Ramos (cell line): ENCODE measurements around the gene ASB16.
"Not testable (repeated sequence)": the region's sequence is repeated elsewhere in the genome, so short reads cannot be mapped to it uniquely, and the experiment has no call there.

Source experiments
- in situ Hi-C: fragments of 300-500 bp; cut with MboI; formaldehyde crosslinking; loops from one replicate; pipeline ENCODE4 v1.14.3; 2022; ENCODE audit warnings: low sequenced_read_pairs; ENCODE audit not compliant: unreplicated experiment

Gene ASB16

DNA sequence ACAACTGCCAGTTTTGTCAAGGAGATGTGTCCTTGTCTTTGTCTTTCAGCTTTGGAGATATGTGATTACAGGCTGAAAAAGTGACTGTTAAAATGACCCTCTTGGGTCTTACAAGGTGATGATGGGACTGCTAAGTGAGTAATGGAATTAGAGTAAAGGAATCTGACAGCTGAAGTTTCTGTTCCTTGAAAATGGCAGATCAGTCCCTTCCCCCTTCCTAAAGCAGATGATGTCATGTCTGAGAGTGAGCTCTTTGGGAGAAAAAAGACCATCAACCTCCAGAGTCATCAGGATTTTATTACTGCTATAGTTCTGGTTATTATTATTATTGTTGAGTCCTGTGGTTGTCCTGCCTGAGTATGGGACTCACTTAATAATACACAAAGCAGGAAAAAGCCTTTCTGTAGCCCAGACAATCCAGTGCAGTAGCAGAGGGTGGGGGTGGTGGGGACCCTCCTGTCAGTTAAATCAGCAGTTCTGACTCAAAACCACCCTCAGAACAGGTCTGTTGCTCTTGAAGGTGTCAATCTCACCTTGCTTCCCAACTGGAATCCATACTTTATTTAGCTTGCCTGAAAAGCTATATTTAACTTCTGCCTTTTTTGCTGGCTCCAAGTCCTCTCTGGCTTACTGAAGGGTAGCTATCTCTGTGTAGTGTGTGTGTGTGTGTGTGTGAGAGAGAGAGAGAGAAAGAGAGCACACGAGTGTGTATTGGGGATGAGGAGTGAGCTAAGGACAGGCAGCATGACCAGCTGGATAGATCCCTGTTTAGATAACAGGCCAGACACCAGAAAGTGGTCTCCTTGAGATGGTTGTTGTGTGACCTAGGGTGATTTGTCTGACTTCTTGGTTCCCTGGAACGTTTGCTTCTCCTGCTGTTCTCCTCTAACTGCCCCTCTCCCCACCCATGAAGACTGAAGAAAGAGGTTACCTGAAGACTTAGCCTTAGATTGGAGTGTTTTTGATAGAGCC lies 23.8 kb upstream of the ASB16 start:
- in situ Hi-C loops = no loop called here

DNA sequence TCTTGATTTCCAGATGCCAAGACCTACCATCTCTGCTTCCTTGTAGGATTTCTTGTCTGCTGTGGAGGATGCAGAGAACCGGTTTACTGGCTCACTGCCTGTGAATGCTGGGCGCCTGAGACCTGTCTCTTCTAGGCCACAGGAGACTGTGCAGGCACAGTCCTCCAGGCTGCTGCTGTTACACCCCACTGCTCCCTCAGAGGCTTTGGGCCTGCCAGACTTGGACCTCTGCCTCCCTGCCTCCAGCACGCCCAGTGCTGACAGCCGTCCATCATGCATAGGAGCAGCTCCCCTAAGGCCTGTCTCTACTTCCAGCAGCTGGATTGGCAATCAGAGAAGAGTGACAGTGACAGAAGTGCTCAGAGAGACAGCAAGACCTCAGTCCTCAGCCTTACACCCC lies 22.7 kb upstream of the ASB16 start:
- in situ Hi-C loops = no loop called here

DNA sequence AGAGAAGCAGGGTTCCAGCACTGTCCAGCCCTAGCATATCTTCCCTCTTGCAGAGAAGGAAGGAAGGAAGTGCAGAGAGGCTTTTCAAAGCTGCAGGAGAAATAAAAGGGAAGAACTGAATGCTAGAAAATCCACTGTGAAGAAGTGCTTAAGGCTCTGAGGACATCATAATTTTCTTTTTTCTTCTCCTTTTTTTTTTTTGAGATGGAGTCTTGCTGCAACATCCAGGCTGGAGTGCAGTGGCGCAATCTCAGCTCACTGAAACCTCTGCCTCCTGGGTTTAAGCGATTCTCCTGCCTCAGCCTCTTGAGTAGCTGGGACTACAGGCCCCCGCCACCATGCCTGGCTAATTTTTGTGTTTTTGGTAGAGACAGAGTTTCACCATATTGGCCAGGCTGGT lies 21.4 kb upstream of the ASB16 start:
- in situ Hi-C loops = not testable (repeated sequence)

DNA sequence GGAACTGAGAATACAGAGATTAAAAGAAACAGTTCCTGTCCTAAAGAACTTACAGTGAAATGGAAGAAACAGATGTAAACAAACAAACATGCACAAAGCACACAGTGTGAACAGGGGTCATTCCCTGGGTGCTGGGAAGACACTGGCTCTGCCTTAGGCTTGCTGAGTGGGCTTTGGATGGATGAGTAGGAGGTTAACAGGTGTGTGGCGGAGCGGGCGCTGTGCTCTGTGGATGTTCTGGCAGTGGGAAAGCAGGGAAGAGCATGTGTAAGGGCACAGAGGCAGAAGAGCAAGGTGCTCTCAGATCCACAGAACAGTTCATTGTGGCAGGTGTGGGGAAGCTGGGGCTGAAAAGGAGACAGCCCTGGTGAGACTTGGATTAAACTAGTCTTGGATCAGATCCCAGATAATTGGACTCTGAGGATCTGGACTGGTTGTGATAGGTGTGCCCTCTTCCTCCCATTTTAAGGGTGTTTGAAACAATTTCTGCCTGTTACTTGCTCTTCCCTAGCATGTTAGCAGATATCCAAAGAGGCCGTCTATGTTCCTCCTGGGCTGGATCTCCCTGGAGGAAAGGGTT lies 20.7 kb upstream of the ASB16 start:
- in situ Hi-C loops = no loop called here

DNA sequence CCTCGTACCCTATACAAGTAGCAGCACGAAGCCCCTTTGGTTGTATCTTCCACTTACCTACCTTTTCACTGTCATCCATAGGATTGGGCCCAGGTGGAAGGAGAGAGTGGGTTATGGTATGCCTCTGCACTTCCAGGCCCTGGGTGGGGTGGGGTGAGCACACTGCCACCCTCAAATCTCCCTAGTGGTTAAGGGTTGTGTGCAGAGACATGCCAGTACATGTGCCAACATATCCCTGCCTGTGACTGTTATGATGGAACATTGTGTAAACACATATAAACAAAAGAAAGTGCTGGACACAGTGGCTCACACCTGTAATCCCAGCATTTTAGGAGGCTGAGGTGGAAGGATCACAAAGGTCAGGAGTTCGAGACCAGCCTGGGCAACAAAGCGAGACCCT lies 17.6 kb upstream of the ASB16 start:
- in situ Hi-C loops = no loop called here

DNA sequence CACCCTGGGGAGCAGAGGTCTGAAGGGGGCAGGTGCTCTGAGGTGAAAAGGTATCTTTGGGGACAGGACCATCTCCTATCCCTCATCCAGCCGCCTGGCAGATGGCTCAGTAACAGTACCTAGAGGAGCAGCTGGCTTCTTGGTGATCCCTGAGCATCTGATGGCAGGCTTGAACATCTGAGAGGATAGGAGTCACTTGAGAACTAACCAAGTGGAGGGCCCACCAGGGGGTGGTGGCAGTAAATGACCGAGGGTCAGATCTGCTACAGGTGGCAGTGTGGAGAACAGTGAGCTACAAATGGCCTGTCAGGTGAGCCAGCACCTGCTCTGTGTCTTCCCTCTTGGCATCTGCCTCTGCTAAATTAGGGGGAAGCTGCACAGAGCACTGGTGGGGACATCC lies 15.0 kb upstream of the ASB16 start:
- in situ Hi-C loops = no loop called here

DNA sequence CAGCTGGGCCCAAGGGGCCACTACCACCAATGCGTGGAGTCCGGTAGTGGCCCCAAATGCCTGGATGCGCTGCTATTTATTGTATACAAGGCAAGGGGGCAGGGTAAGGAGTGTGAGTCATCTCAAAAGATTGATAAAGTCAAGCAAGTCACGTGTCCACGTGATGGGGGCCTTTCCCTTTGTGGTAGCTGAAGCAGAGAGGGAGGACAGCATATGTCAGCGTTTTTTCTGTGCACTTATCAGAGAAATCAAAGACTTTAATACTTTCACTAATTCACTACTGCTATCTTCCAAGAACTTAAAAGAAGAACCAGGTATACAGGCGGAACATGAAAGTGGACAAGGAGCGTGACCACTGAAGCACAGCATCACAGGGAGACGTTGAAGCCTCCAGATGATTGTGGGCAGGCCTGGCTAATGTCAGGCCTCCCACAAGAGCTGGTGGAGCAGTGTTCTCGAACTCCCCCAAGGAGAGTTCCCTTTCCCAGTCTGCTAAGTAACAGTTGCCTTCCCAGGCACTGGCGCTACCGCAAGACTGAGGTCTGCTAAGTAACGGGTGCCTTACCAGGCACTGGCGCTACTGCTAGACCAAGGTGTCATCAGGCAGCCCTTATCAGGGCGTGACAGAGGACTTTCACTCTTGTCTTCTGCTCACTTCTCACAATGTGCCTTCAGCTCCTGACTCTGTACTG lies 10.8 kb upstream of the ASB16 start:
- in situ Hi-C loops = no loop called here

DNA sequence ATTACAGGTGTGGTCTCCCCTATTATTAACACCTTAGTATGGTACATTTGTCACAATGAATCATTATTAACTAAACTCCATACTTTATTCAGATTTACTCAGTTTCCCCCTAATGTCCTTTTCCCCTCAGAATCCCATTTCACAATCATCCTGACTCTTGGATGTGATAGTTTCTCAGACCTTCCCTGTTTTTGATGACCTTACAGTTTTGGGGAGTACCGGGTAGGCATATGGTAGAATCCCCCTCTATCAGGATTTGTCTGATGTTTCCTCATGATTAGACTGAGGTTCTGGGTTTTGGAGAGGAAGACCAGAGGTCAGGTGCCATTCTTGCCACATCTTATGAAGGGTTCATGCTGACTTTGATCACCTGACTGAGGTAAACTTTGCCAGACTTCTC lies 6.0 kb upstream of the ASB16 start:
- in situ Hi-C loops = no loop called here

DNA sequence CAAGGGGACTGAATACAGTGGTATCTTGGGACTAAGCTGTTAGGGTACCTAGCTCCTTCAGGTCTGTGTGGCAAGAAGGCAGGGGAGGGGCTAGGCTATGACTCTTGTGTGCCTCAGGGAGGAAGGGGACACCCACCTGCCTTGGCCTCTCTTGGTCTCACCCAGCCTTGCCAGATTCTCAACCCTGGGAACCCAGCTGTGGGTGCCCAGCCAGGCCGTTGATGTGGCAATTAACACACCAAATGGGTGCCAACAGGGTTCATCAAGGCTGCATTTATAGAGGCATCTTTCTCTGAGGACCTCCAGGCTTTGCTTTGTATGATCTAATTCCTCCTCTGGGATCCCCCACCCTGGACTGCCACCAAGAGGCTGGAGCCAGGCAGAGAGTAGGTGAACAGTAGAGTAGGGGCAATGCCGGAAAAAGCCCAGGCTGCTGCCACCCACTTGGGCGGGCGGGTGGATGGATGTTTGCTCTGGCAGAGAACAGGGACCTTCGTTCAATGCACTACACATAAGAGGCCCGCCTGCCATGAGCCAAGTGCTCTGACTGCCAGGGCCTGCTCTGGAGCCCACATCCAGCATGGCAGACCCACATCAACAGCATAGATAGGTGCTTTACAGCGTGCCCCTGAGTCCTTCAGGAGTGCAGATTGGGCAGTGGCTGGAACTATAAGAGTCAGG lies 3.2 kb upstream of the ASB16 start:
- in situ Hi-C loops = no loop called here

DNA sequence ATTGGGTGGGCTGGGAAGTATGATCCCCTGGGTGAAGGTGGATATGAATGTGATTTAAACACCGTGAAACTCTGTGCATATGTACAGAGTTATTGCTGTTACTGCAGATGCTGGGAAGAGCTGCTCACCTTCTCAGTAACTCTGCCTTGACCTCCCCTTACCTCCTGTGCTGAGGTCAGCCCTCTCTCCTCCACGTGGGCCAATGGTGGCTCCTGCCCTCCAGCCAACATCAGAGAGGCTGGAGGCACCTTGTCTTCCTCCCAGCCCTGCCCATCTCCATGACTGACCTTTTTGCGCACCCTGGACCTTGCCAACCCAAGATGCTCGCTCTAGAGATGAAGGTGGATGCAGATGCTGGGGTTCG lies 387 bp upstream of the ASB16 start:
- in situ Hi-C loops = no loop called here

DNA sequence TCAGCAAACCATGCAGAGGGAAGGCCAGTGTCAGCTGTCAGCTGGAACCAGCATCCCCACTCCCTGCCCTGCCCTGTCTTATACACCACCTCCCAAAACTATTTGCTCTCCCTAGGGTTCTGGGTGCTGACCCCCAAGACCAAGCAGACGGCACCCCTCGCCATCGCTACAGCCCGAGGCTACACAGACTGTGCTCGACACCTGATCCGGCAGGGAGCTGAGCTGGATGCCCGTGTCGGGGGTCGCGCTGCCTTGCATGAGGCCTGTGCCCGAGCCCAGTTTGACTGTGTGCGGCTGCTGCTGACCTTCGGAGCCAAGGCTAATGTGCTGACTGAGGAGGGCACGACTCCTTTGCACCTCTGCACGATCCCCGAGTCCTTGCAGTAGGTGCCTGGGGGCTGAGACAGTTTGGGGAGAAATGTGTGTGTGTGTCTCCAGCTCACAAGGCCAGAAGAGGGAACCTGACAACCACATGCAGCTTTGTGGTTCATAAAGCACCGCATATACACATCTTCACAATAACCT lies 1.5 kb downstream of the ASB16 start:
- in situ Hi-C loops = no loop called here

DNA sequence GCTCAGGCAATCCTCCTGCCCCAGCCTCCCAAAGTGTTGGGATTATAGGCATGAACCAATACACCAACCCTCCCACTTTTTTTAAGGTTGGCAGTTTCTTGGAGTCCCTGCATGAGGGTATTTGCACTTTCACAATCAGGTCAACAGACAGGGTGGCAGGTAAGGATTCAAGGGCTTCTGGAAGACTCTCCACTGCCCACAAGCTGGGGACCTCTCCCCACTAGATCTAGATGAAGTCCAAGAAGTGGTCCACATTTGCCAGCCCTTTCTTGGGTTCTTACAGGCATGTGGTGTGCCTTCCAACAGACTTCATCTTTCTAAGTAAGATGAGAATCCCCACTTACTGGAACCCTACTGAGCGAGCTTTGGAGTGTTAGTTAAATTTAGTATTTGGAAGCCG lies 3.9 kb downstream of the ASB16 start:
- in situ Hi-C loops = no loop called here

DNA sequence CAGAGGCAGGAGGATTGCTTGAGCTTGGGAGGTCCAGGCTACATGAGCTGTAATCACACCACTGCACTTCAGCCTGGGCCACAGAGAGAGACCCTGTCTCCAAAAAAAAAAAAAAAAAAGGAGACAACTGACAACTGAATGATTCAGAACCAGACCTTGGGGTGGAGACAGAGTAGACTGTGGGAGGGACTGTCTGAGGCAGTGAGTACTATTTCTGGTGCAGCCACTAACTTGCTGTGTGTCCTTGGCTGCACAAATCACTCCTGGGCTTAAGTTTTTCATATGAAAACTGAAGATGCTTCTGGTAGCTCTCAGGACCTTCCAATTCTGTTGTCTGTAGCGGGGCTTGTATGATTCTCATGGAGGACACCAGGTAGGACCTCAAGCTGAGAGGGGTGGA lies 5.8 kb downstream of the ASB16 start:
- in situ Hi-C loops = no loop called here

DNA sequence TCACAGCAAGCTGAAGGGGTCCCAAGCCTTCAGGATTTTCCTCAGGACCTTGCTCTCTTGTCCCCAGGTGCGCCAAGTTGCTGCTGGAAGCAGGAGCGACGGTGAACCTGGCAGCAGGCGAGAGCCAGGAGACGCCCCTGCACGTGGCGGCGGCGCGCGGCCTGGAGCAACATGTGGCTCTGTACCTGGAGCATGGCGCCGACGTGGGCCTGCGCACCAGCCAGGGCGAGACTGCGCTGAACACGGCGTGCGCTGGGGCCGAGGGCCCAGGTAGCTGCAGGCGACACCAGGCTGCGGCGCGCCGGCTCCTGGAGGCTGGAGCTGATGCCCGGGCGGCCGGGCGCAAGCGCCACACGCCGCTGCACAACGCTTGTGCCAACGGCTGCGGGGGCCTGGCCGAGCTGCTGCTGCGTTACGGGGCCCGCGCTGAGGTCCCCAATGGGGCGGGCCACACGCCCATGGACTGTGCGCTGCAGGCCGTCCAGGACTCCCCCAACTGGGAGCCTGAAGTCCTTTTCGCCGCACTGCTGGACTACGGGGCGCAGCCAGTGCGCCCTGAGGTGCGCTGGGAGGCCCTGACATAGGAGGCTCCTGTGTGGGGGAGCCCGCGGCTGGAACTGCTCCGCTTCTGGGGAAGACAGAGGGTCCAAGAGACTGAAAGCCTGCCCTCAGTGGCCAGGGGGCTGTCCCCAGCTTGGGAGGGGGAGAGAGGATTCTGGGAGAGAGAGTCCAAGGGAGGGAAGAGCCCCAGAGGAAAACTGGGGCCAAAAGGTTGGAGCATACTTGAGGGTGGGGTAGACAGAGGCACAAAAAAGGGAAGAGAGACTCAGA lies 6.4 kb downstream of the ASB16 start:
- in situ Hi-C loops = no loop called here

DNA sequence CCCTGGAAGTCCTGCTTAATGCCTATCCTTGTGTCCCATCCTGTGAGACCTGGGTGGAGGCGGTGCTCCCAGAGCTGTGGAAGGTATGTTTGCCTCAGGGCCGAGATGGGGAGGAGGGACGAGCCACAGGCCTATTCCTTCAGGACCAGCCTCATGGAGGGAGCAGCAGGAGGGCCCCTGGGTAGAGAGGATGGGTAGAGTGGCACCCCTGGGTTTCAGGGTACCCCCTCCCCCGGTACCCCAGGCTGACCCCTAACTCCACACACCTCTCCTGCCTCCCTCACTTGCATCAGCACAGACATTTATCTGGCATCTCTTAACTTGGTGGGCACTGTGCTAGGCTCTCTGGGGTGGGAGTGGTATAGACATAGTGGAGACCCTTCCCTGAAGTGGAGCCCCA lies 7.1 kb downstream of the ASB16 start:
- in situ Hi-C loops = no loop called here

DNA sequence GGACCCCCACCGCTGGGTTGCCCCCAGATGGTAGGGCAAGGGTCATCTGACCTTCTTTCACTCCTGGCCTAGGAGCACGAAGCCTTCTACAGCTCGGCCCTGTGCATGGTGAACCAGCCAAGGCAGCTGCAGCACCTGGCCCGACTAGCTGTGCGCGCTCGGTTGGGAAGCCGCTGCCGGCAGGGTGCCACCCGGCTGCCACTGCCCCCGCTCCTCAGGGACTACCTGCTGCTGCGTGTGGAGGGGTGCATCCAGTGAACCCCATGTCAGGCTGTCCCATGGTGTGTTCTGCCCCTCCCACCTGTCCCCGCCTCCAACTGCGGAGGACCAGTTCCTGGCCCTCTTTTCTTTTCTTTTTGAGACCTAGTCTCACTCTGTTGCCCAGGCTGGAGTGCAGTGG lies 7.6 kb downstream of the ASB16 start:
- in situ Hi-C loops = no loop called here

DNA sequence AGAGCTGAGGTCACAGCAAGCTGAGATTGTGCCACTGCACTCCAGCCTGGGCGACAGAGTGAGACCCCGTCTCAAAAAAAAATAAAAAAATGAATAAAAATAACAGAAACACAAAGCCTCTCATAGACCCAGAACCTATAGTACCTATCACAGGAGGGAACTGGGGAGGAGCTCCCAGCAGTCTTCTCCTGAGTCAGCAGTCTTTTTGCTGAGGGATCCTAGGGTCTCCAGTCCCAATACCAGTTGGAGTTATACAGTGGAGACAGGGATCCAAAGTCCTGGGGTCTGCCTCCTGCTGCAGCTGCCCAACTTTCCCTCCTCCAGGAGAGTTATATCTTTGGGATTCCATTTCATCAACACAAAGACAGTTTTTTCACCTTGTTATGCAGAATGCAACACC lies 12.5 kb downstream of the ASB16 start:
- in situ Hi-C loops = no loop called here

DNA sequence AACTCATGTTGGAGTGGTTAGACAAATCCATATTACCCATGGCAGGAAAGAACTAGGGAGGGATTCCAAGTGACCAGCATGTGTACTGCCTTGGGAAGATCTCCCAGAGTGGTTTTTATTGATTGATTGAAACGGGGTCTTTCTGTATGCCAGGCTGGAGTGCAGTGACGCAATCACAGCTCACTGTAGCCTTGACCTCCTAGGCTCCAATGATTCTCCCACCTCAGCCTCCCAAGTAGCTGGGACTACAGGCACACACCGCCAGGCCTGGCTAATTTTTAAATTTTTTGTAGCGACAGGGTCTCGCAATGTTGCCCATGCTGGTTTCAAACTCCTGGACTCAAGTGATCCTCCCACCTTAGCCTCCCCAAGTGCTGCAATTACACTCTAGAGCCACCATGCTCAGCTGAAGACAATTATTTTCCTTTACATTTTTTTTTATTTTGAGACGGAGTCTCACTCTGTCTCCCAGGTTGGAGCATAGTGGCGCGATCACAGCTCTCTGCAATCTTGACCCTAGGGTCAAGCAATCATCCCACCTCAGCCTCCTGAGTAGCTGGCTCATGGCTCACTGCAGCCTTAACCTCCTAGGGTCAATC lies 13.8 kb downstream of the ASB16 start:
- in situ Hi-C loops = no loop called here
